Measurements from ENCODE around the gene COPS6.

The COPS6 gene

DNA sequence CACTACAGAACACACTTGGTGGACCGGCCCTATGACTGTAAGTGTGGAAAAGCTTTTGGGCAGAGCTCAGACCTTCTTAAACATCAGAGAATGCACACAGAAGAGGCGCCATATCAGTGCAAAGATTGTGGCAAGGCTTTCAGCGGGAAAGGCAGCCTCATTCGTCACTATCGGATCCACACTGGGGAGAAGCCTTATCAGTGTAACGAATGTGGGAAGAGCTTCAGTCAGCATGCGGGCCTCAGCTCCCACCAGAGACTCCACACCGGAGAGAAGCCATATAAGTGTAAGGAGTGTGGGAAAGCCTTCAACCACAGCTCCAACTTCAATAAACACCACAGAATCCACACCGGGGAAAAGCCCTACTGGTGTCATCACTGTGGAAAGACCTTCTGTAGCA, 24.6 kb upstream of the COPS6 start:
- Histone ChIP-seq H3K27me3 (ENCODE audit: control insufficient read depth, insufficient read depth, low read length) (no peaks in the 10 kb centered on the region), H3K4me1 (ENCODE audit: control insufficient read depth, insufficient read depth, low read length) (no peaks in the 10 kb centered on the region), H3K9ac (ENCODE audit: low read depth, low read length) (no peak overlapping the region), H3K4me3 (ENCODE audit: low read depth, low read length) (no peak overlapping the region), H3K9me3 (ENCODE audit: control insufficient read depth, insufficient read depth, low read length) (no peaks in the 10 kb centered on the region), H3K36me3 (ENCODE audit: control insufficient read depth, insufficient read depth, low read length) (peaks cover 38% of the 10 kb centered on the region)

DNA sequence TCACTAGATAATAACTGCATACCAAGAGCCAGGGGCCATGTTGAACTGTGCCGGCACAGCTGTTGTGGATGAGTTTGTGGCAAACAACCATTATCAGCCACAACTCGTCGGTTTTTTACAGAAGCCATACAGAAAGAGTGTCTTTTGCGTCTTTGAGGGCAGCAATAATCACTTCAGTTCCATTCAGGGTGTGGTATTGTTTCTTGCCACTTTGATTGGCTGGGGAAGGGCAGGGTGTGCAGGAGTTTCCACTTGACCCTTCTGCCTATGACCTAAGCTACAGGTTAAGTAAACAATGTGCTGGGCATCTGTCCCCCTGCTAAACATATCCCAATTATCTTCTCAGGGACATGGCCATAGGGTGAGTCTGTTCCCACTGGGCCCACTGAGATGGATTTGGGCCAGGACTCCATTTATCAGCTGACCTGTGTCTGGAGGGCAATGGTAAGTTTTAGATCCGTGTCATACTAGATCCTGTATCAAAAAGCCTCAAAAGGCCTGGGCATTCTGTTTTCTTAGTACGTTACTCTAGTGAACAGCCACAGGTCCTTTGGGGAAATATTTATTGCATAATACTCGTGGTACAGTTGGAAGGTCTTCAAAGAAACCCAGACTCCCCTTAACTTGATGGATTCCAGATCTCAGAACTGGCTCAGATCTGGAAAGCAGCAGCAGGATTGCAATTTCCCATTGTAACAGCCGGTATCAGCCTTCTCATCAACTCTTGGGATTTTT, 23.1 kb upstream of the COPS6 start:
- Histone ChIP-seq H3K9ac (ENCODE audit: low read depth, low read length) (no peak overlapping the region), H3K9me3 (ENCODE audit: control insufficient read depth, insufficient read depth, low read length) (peaks cover under 1% of the 10 kb centered on the region), H3K4me1 (ENCODE audit: control insufficient read depth, insufficient read depth, low read length) (no peaks in the 10 kb centered on the region), H3K36me3 (ENCODE audit: control insufficient read depth, insufficient read depth, low read length) (peaks cover 43% of the 10 kb centered on the region), H3K27me3 (ENCODE audit: control insufficient read depth, insufficient read depth, low read length) (no peaks in the 10 kb centered on the region), H3K4me3 (ENCODE audit: low read depth, low read length) (no peak overlapping the region)

DNA sequence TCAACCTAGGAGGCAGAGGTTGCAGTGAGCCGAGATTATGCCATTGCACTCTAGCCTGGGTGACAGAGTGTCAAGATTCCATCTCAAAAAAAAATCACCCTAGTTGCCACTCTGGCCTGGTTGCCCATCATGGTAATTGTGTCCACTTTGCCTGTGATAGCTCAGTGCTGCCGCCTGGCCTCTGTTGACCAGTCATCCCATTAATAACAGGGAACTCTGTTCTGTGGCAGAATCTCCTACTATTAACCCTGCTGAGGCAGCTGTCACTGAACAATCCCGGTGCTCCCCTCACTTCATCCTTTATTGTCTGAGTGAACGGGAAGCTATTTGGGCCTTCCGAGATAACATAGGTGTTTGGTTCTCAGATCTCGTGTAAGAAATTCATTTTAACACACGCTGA, 21.8 kb upstream of the COPS6 start:
- no peaks in the 10 kb centered on the region for H3K27me3 ChIP-seq (ENCODE audit: control insufficient read depth, insufficient read depth, low read length)
- peaks cover 46% of the 10 kb centered on the region for H3K36me3 ChIP-seq (ENCODE audit: control insufficient read depth, insufficient read depth, low read length)
- peaks cover 14% of the 10 kb centered on the region for H3K9me3 ChIP-seq (ENCODE audit: control insufficient read depth, insufficient read depth, low read length)

DNA sequence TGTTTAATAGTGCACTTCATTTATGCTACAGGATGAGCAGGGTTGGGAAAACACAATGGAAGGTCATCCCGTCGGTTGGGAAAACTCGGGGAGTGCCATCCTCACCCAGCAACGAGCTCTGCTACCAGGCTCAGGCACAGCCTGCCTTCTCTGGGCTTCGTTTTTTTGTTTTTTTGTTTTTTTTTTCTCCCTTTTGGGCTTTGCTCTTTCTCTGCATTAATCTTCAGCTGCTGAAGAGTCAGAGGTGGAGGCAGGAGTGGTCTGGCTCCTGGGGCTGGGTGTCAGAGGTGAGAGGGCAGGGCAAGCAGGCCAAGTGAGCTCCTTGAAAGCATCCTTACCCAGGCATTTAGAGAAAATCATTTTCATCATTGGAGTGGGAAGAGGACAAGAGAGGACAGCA, 18.8 kb upstream of the COPS6 start:
- peaks cover 24% of the 10 kb centered on the region for H3K9me3 ChIP-seq (ENCODE audit: control insufficient read depth, insufficient read depth, low read length)

More for the DNA sequence above, 21.8 kb upstream of the COPS6 start:
- Histone ChIP-seq H3K9ac (ENCODE audit: low read depth, low read length) (no peak overlapping the region), H3K4me1 (ENCODE audit: control insufficient read depth, insufficient read depth, low read length) (no peaks in the 10 kb centered on the region), H3K4me3 (ENCODE audit: low read depth, low read length) (no peak overlapping the region)

DNA sequence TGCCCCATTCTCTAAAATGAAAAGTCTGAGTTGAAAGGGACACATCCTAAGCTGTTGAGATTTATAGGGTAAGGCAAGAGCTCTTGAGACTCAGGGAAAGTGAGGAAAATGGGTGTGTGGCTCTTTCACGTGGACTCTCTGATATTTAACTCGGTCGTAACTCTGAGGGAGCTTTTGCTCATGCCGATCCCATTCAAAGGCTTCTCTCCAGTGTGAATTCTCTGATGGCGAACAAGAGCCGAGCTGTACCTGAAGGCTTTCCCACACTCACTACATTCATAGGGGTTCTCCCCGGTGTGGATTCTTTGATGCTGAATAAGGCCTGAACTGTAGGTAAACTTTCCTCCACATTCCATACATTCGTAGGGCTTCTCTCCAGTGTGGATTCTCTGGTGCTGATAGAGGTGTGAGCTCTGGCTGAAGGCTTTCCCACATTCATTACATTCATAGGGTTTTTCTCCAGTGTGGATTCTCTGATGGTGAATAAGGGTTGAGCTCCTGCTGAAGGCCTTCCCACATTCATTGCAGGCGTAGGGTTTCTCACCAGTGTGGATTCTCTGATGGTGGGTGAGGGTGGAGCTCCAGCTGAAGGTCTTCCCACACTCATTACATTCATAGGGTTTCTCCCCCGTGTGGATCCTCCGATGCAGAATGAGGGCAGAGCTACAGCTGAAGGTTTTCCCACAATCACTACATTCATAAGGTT, 17.6 kb upstream of the COPS6 start:
- no peaks in the 10 kb centered on the region for H3K27me3 ChIP-seq (ENCODE audit: control insufficient read depth, insufficient read depth, low read length)
- no peaks in the 10 kb centered on the region for H3K4me1 ChIP-seq (ENCODE audit: control insufficient read depth, insufficient read depth, low read length)
- peaks cover 24% of the 10 kb centered on the region for H3K9me3 ChIP-seq (ENCODE audit: control insufficient read depth, insufficient read depth, low read length)
- peaks cover 69% of the 10 kb centered on the region for H3K36me3 ChIP-seq (ENCODE audit: control insufficient read depth, insufficient read depth, low read length)
- no peak overlapping the region for H3K4me3 ChIP-seq (ENCODE audit: low read depth, low read length)
- no peak overlapping the region for H3K9ac ChIP-seq (ENCODE audit: low read depth, low read length)

More for the DNA sequence above, 18.8 kb upstream of the COPS6 start:
- no peak overlapping the region for H3K9ac ChIP-seq (ENCODE audit: low read depth, low read length)
- no peaks in the 10 kb centered on the region for H3K27me3 ChIP-seq (ENCODE audit: control insufficient read depth, insufficient read depth, low read length)
- peaks cover 58% of the 10 kb centered on the region for H3K36me3 ChIP-seq (ENCODE audit: control insufficient read depth, insufficient read depth, low read length)
- H3K4me1 ChIP-seq (ENCODE audit: control insufficient read depth, insufficient read depth, low read length), result no peaks in the 10 kb centered on the region
- H3K4me3 ChIP-seq (ENCODE audit: low read depth, low read length), result no peak overlapping the region

DNA sequence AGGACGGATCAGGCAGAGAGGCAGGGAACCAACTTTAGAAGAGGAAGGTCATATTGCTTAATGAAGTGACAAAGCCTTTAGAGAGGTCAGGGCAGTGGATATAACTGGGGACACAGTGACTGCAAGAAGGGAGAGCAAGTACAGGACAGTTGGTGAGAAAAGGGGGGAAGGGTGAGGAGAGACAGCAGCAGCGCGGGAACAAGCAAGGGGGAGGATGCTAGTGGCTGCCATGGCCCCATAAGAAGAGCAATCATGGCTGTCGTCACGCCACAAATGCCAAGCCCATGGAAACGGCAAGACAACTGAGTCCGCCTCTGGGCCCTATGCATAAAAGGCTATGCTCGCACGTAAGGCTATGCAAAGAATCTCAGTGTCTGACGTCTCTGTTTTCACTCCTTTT, 16.3 kb upstream of the COPS6 start:
- Histone ChIP-seq H3K9ac (ENCODE audit: low read depth, low read length) (no peak overlapping the region), H3K4me1 (ENCODE audit: control insufficient read depth, insufficient read depth, low read length) (no peaks in the 10 kb centered on the region), H3K27me3 (ENCODE audit: control insufficient read depth, insufficient read depth, low read length) (no peaks in the 10 kb centered on the region), H3K4me3 (ENCODE audit: low read depth, low read length) (no peak overlapping the region), H3K9me3 (ENCODE audit: control insufficient read depth, insufficient read depth, low read length) (peaks cover 24% of the 10 kb centered on the region), H3K36me3 (ENCODE audit: control insufficient read depth, insufficient read depth, low read length) (peaks cover 82% of the 10 kb centered on the region)

DNA sequence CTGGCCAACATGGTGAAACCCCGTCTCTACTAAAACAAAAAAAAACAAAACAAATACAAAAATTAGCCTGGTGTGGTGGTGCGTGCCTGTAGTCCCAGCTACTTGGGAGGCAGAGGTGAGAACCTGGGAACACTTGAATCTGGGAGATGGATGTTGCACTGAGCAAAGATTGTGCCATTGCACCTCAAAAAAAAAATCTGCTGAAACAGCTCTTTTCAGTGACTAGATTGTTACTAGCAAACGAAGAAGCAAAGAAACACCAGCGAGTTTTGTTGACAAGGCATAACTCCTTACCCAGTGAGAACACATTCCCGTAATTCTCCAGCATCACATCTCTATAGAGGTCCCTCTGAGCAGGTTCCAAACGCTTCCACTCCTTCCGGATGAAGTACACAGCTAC, 13.9 kb upstream of the COPS6 start:
- no peaks in the 10 kb centered on the region for H3K27me3 ChIP-seq (ENCODE audit: control insufficient read depth, insufficient read depth, low read length)
- peaks cover 85% of the 10 kb centered on the region for H3K36me3 ChIP-seq (ENCODE audit: control insufficient read depth, insufficient read depth, low read length)
- H3K9me3 ChIP-seq (ENCODE audit: control insufficient read depth, insufficient read depth, low read length), result peaks cover 24% of the 10 kb centered on the region

DNA sequence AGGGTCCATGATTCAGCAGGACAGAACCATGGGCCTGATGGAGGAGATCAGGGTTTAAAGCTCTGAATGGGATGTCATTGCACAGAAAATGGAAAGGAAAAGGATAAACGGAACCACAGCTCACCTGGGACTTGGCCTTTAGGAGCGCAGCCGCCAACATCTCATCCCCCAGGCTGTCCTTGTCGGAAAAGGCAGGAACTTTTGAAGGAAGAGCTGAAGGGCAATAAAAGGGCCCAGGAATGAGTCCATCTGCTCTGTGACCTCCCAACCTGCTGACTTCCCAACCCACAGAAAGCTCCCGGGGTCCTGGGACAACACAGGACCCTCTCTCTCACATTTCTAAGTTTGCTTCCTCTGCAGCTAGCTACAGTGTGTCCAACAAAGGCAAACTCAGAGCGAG, 13.4 kb upstream of the COPS6 start:
- H3K9me3 ChIP-seq (ENCODE audit: control insufficient read depth, insufficient read depth, low read length), result peaks cover 24% of the 10 kb centered on the region
- H3K9ac ChIP-seq (ENCODE audit: low read depth, low read length), result no peak overlapping the region
- no peaks in the 10 kb centered on the region for H3K4me1 ChIP-seq (ENCODE audit: control insufficient read depth, insufficient read depth, low read length)
- peaks cover 80% of the 10 kb centered on the region for H3K36me3 ChIP-seq (ENCODE audit: control insufficient read depth, insufficient read depth, low read length)
- no peak overlapping the region for H3K4me3 ChIP-seq (ENCODE audit: low read depth, low read length)
- no peaks in the 10 kb centered on the region for H3K27me3 ChIP-seq (ENCODE audit: control insufficient read depth, insufficient read depth, low read length)

More for the DNA sequence above, 13.9 kb upstream of the COPS6 start:
- H3K9ac ChIP-seq (ENCODE audit: low read depth, low read length), result no peak overlapping the region
- H3K4me3 ChIP-seq (ENCODE audit: low read depth, low read length), result no peak overlapping the region
- H3K4me1 ChIP-seq (ENCODE audit: control insufficient read depth, insufficient read depth, low read length), result no peaks in the 10 kb centered on the region

DNA sequence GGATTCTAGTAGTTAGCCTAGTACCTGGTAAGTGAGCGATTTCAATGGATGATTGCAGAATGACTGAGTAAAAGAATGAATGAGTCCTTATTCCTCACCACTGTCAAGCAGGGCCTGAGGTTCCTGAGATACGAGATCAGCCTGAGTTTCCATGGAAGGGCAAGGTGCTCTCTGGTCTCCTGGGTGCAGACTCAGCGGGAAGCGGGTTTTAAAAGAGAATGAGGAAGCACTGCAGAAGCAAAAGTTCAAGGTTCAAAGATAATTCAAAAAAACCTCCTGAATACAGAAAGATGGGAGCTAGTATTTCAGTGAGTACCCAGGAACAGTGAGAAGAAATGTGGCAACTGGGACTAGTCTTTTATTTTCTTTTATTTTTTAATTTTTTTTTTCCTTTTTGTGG, 11.6 kb upstream of the COPS6 start:
- Histone ChIP-seq H3K36me3 (ENCODE audit: control insufficient read depth, insufficient read depth, low read length) (peaks cover 62% of the 10 kb centered on the region), H3K4me3 (ENCODE audit: low read depth, low read length) (no peak overlapping the region), H3K9me3 (ENCODE audit: control insufficient read depth, insufficient read depth, low read length) (peaks cover 8% of the 10 kb centered on the region), H3K9ac (ENCODE audit: low read depth, low read length) (no peak overlapping the region), H3K27me3 (ENCODE audit: control insufficient read depth, insufficient read depth, low read length) (no peaks in the 10 kb centered on the region), H3K4me1 (ENCODE audit: control insufficient read depth, insufficient read depth, low read length) (no peaks in the 10 kb centered on the region)

DNA sequence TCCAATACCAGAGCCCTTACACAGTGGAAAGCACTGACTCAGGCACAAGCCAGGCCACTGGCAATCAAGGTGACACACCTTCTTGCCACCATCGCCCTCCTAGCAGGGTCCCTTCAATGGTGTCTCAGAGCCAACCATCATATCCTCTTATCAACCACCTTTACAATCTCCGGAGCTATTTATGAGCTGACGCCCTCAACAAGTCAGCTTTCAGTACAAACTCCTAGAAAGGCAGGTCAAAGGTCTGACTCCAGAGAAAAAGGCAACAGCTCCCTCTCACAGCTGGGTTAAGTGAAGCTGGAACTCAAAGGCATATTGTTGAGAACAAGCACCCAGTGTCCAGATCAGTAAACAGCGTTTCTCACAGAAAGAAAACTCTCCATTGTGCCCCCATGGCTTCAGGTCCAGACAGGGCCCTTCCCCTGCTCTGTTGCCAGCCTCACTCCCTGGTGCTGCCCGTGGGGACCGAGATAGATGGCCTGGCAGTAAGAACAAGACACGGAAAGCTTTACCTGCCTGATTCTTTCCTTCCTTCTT, 9.7 kb upstream of the COPS6 start:
- Histone ChIP-seq H3K4me3 (ENCODE audit: low read depth, low read length) (no peak overlapping the region), H3K4me1 (ENCODE audit: control insufficient read depth, insufficient read depth, low read length) (peaks cover 6% of the 10 kb centered on the region), H3K27me3 (ENCODE audit: control insufficient read depth, insufficient read depth, low read length) (no peaks in the 10 kb centered on the region), H3K9me3 (ENCODE audit: control insufficient read depth, insufficient read depth, low read length) (no peaks in the 10 kb centered on the region), H3K9ac (ENCODE audit: low read depth, low read length) (no peak overlapping the region), H3K36me3 (ENCODE audit: control insufficient read depth, insufficient read depth, low read length) (peaks cover 43% of the 10 kb centered on the region)

DNA sequence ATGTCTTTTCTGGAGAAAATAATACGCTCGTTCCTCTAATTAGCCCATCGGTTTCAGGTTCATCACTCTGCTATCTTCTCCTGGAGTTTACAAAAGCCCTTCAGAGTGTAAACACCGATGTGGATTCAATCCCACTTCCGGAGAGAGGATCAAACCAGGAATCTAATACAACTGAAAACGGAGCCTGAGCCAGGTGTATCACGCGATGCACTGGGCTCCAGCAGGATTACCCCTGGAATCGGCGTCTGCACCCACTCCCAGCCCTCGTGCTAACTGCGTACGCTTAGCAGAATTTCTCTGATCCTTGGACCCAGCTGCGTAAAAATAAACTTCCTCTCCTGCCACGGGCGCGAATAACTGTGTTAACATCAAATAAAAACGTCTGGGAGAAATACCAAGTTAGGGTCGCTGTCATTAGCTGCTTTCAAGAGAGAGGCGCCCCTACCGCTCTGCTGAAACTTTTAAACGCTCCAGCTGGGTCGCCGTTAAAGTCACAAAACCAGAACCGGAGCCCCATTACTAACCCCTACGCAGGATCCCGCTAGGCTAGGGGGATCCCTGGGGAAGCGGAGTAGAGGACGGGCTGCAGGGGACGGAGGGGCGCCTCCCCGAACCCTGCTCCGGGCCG, 7.7 kb upstream of the COPS6 start:
- Histone ChIP-seq H3K9me3 (ENCODE audit: control insufficient read depth, insufficient read depth, low read length) (no peaks in the 10 kb centered on the region), H3K27me3 (ENCODE audit: control insufficient read depth, insufficient read depth, low read length) (no peaks in the 10 kb centered on the region), H3K4me1 (ENCODE audit: control insufficient read depth, insufficient read depth, low read length) (peaks cover 6% of the 10 kb centered on the region), H3K36me3 (ENCODE audit: control insufficient read depth, insufficient read depth, low read length) (peaks cover 25% of the 10 kb centered on the region), H3K9ac (ENCODE audit: low read depth, low read length) (peak overlapping the region; percentile 80), H3K4me3 (ENCODE audit: low read depth, low read length) (peak overlapping the region; percentile 67)

Data from iPS-15b (cell line).